Epithelial cell of esophagus (primary cell): ENCODE measurements around the gene PILRB.

ENCODE experiments used
- DNase-seq: peaks from one replicate; pipeline ENCODE4 v3.0.0; 2010; ENCODE audit warnings: low read depth
- H3K4me3 ChIP-seq: 2 replicates; pipeline ENCODE4 v1.5.1; 2011; ENCODE audit warnings: mild to moderate bottlenecking, low read length, control low read depth
- TF ChIP-seq, protein P1 (sequence below): IDR thresholded peaks from 2 replicates; pipeline ENCODE4 v1.5.1; 2011; ENCODE audit warnings: low read depth, mild to moderate bottlenecking, low read length, control low read depth, inconsistent platforms; ENCODE audit not compliant: insufficient read depth; ENCODE audit errors: missing control alignments

PILRB gene

GRCh38 chr7:100396421-100396982, 38.6 kb downstream of the PILRB start:
- TF ChIP-seq, protein P1, sequence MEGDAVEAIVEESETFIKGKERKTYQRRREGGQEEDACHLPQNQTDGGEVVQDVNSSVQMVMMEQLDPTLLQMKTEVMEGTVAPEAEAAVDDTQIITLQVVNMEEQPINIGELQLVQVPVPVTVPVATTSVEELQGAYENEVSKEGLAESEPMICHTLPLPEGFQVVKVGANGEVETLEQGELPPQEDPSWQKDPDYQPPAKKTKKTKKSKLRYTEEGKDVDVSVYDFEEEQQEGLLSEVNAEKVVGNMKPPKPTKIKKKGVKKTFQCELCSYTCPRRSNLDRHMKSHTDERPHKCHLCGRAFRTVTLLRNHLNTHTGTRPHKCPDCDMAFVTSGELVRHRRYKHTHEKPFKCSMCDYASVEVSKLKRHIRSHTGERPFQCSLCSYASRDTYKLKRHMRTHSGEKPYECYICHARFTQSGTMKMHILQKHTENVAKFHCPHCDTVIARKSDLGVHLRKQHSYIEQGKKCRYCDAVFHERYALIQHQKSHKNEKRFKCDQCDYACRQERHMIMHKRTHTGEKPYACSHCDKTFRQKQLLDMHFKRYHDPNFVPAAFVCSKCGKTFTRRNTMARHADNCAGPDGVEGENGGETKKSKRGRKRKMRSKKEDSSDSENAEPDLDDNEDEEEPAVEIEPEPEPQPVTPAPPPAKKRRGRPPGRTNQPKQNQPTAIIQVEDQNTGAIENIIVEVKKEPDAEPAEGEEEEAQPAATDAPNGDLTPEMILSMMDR = no peak
- DNase-seq = no peak
- H3K4me3 ChIP-seq = no peak overlapping the region

DNA sequence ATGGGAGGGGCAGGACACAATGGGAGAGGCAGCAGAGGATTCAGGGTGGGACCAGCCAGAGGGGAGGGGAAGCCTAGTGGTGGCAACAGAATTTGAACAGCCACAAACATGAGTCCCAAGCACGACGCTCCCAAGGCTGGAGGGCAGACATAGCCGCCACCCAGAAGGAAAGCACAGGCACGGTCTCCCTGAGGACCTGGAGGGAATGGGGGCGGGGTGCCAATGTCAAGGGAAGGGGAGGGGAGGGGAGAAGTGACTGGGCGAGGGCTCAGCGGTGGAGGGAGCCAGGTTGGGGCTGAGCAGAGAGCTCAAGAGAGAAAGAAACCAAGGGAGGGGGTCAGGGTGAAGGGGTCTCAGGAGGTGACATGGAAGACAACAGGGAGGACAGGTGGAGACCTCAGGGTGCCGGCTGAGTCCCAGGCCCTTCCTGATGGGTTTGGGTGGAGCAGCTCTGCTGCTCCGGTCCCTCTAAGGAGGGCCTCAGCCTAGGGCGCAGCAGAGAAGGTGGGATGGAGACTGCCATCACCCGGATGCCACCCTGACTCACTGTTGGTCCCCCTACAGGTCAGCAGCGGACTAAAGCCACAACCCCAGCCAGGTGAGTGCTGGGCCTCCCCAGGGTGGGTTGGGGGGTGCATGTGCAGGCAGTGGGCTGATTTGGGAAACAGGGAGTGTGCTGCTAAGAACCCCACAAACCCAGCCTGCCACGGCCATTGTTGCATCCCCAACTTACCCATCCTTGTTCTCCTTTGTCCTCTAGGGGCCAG, 39.6 kb downstream of the PILRB start:
- DNase-seq = no peak
- H3K4me3 ChIP-seq = no peak overlapping the region
- TF ChIP-seq, protein P1 = no peak

- no peak overlapping the region for H3K4me3 ChIP-seq
- TF ChIP-seq, protein P1 = no peak
- no peak for DNase-seq
Observed at GRCh38 chr7:100398239-100398638, 40.3 kb downstream of the PILRB start.

DNA sequence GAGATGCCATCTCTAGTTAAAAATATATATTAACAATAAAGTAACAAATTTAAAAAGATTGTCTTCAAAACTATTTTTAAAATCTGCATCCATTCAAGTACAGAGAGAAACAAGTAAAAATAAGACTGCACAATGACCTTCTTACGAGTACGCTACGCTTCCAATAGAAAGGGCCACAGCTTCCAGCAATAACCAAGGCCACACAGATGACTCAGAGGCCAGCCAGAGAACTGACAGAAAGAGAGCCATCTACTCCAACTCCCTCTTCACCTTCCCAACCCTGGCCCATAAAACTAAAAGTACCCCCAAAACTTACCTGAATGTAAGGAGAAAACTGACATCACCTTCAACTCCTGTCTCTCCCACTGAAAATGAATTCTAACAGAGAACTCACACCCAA, 42.1 kb downstream of the PILRB start:
- no peak overlapping the region for H3K4me3 ChIP-seq
- no peak for DNase-seq
- TF ChIP-seq, protein P1 = no peak

DNA sequence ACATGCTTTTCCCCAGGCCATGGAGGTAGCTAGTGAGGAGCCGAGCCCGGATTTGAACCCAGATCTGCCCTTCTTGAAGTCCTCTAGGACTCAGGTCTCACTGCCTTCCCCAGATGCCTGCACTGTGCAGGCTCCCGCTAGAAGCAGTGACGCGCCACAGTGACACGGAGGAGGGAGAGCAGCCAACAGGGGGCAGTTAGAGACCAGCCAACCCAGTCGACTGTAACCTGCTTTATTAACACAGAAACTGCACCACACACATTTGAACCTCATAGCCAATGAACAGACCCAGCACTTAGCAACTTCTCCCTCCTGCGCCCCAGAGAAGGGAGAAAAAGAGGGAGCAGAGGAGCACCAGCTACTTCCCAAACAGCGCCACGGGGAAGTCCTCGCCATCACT, 42.7 kb downstream of the PILRB start:
- peak; percentile 9 for DNase-seq
- TF ChIP-seq, protein P1 = no peak
- H3K4me3 ChIP-seq = no peak overlapping the region

DNA sequence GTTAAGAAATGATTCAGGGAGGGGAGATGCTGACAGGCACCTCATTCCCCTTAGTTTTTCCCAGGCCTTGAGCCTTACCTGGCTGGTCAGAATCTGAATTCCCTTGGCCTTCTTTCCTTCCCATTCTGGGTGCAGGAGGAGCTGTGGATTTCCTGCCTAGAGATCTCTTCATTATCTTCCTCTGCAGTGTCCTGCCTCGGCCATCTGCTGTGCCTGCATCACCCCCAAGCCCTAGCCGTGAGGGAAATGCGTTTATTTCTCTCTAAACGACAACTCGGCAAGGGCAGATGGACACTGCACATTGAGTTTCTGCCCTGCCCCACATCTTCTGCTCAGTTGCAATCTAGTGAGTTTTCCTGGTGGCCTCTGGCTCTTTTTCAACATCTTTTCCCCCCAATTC, 43.9 kb downstream of the PILRB start:
- no peak for DNase-seq
- TF ChIP-seq, protein P1 = no peak
- no peak overlapping the region for H3K4me3 ChIP-seq

GRCh38 chr7:100402241-100402640, 44.3 kb downstream of the PILRB start:
- TF ChIP-seq, protein P1 = no peak
- no peak overlapping the region for H3K4me3 ChIP-seq
- no peak for DNase-seq
